IMR-90 (cell line): ENCODE measurements around the gene ZFPM1.

Experiments
- CEBPB ChIP-seq: IDR thresholded peaks from 2 replicates; pipeline ENCODE4 v1.6.1; 2012; ENCODE audit warnings: low read depth, low read length, improper control_type of control experiment
- CHD1 ChIP-seq: IDR thresholded peaks from 2 replicates; pipeline ENCODE4 v1.6.1; 2012; ENCODE audit warnings: low read depth, low read length, improper control_type of control experiment
- MXI1 ChIP-seq: IDR thresholded peaks from 2 replicates; pipeline ENCODE4 v1.6.1; 2012; ENCODE audit warnings: low read depth, mild to moderate bottlenecking, low read length, moderate library complexity, borderline replicate concordance
- POLR2A ChIP-seq: IDR thresholded peaks from 2 replicates; pipeline ENCODE4 v1.6.1; 2012; ENCODE audit warnings: mild to moderate bottlenecking, low read depth, low read length
- RAD21 ChIP-seq: IDR thresholded peaks from 2 replicates; pipeline ENCODE4 v1.6.1; 2012; ENCODE audit warnings: low read length, improper control_type of control experiment
- SMC3 ChIP-seq: fragments of 150-350 bp; IDR thresholded peaks from 2 replicates; pipeline ENCODE4 v1.6.1; 2016; ENCODE audit warnings: low read depth, mild to moderate bottlenecking, antibody characterized with exemption, low read length, moderate library complexity
- TF ChIP-seq, protein P1 (sequence below): conservative IDR thresholded peaks from 2 replicates; pipeline ENCODE4 v1.5.1; 2012; ENCODE audit warnings: mild to moderate bottlenecking, low read depth, low read length, improper control_type of control experiment
- TF ChIP-seq, protein P2 (sequence below): fragments of 150-350 bp; IDR thresholded peaks from 2 replicates; pipeline ENCODE4 v1.6.1; 2017; ENCODE audit warnings: mild to moderate bottlenecking, antibody characterized with exemption, low read length, low read depth

DNA sequence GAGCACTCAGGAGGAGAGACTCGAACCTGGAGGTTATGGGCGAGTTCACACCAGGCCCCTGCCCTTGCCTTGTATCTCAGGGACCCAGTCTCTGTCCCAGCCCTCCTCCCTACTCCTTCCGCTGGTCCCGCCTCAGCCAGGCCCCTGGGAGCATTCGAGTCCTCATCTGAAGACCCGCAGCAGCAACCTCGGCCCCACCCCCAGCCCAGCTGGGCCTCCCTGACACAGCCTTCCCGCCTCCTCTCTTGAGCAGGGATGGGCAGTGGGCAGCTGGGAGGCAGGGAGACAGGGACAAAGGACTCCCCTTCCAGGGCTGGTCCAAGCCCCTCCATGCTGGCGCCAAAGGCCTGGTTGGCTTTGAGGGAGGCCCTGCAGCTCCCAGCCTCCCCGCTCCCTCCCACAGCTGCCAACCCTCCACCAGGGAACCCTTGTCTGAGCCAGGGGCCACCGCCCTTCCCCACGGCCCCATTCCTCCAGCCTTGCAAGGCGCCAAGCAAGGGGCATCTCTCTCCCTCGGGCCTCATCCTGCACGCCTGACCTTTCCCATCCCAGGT is 101.7 kb downstream of the ZFPM1 start:
- TF ChIP-seq, protein P1, sequence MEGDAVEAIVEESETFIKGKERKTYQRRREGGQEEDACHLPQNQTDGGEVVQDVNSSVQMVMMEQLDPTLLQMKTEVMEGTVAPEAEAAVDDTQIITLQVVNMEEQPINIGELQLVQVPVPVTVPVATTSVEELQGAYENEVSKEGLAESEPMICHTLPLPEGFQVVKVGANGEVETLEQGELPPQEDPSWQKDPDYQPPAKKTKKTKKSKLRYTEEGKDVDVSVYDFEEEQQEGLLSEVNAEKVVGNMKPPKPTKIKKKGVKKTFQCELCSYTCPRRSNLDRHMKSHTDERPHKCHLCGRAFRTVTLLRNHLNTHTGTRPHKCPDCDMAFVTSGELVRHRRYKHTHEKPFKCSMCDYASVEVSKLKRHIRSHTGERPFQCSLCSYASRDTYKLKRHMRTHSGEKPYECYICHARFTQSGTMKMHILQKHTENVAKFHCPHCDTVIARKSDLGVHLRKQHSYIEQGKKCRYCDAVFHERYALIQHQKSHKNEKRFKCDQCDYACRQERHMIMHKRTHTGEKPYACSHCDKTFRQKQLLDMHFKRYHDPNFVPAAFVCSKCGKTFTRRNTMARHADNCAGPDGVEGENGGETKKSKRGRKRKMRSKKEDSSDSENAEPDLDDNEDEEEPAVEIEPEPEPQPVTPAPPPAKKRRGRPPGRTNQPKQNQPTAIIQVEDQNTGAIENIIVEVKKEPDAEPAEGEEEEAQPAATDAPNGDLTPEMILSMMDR = no peak
- TF ChIP-seq, protein P2, sequence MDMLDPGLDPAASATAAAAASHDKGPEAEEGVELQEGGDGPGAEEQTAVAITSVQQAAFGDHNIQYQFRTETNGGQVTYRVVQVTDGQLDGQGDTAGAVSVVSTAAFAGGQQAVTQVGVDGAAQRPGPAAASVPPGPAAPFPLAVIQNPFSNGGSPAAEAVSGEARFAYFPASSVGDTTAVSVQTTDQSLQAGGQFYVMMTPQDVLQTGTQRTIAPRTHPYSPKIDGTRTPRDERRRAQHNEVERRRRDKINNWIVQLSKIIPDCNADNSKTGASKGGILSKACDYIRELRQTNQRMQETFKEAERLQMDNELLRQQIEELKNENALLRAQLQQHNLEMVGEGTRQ = no peak
- TF ChIP-seq RAD21 = no peak
- TF ChIP-seq CHD1 = no peak
- TF ChIP-seq CEBPB = no peak
- no peak for TF ChIP-seq POLR2A
- no peak for TF ChIP-seq SMC3
- no peak for TF ChIP-seq MXI1
